Activated T-helper 1 cell treated with anti-CD3 and anti-CD28 coated beads, Interleukin-12 subunit alpha, Interleukin-12 subunit beta, Interleukin-2, Interleukin-4 antibody, amounts not matched to agents 30 ng/mL and 10 ng/mL and 1 ng/mL, durations not matched to agents 14 hours and 24 hours and 36 hours (primary cell): ENCODE results near the gene KRT2. TPM values are rescaled to one million over a fixed set of nuclear protein-coding genes. Genes with fewer than 3 reads are reported as not detected.

Experiments
- DNase-seq: peaks from one replicate; pipeline ENCODE4 v3.0.0; 2021; ENCODE audit warnings: low spot score
- H3K27ac Mint-ChIP-seq: one replicate; pipeline ENCODE4 v1.8.0; 2021; ENCODE audit warnings: mild to moderate bottlenecking, mixed read lengths
- H3K27me3 Mint-ChIP-seq: one replicate; pipeline ENCODE4 v1.8.0; 2022; ENCODE audit warnings: mild to moderate bottlenecking, moderate library complexity, mixed read lengths; ENCODE audit not compliant: insufficient read depth
- H3K36me3 Mint-ChIP-seq: one replicate; pipeline ENCODE4 v1.8.0; 2021; ENCODE audit warnings: low read depth, mixed read lengths
- H3K4me1 Mint-ChIP-seq: one replicate; pipeline ENCODE4 v1.8.0; 2021; ENCODE audit warnings: low read depth, mixed read lengths
- H3K4me3 Mint-ChIP-seq: one replicate; pipeline ENCODE4 v1.8.0; 2021; ENCODE audit warnings: mild to moderate bottlenecking, moderate library complexity, mixed read lengths
- H3K9me3 Mint-ChIP-seq: one replicate; pipeline ENCODE4 v1.8.0; 2021; ENCODE audit warnings: mixed read lengths
- intact Hi-C: fragments of 100-400 bp; cut with micrococcal nuclease; formaldehyde crosslinking; loops from one replicate; pipeline ENCODE4 v1.15.1; 2024
- total RNA-seq: library from RNA; stranded (reverse); gene quantifications from 2 replicates; pipeline ENCODE4 v1.2.3, GENCODE V29; 2022

KRT2 gene
- total RNA-seq, 1 donor from 2014 or later = not detected

- Mint-ChIP-seq H3K9me3 (peaks cover under 1% of the 10 kb centered on the region), H3K36me3 (no peaks in the 10 kb centered on the region), H3K4me1 (no peaks in the 10 kb centered on the region), H3K27me3 (peaks cover 28% of the 10 kb centered on the region), H3K4me3 (no peak overlapping the region), H3K27ac (no peak overlapping the region)
- intact Hi-C loops = no loop called here
- no peak for DNase-seq
These were observed 5.4 kb upstream of the KRT2 start for GRCh38 chr12:52657250-52657902.

GRCh38 chr12:52656616-52657015 lies 4.6 kb upstream of the KRT2 start:
- Mint-ChIP-seq H3K4me1 (no peaks in the 10 kb centered on the region), H3K27ac (no peak overlapping the region), H3K27me3 (peaks cover 28% of the 10 kb centered on the region), H3K36me3 (no peaks in the 10 kb centered on the region), H3K9me3 (peaks cover 4% of the 10 kb centered on the region), H3K4me3 (no peak overlapping the region)
- intact Hi-C loops = no loop called here
- DNase-seq = no peak

- H3K27ac Mint-ChIP-seq = no peak overlapping the region
- H3K36me3 Mint-ChIP-seq = no peaks in the 10 kb centered on the region
- H3K4me1 Mint-ChIP-seq = no peaks in the 10 kb centered on the region
- DNase-seq = no peak
- intact Hi-C loops = no loop called here
- H3K27me3 Mint-ChIP-seq = peaks cover 28% of the 10 kb centered on the region
- no peak overlapping the region for H3K4me3 Mint-ChIP-seq
- peaks cover 4% of the 10 kb centered on the region for H3K9me3 Mint-ChIP-seq
These were observed 3.7 kb upstream of the KRT2 start for GRCh38 chr12:52655720-52656124.

- Mint-ChIP-seq H3K4me3 (no peak overlapping the region), H3K27ac (no peak overlapping the region), H3K36me3 (no peaks in the 10 kb centered on the region), H3K27me3 (peaks cover 27% of the 10 kb centered on the region), H3K9me3 (peaks cover 4% of the 10 kb centered on the region), H3K4me1 (no peaks in the 10 kb centered on the region)
- intact Hi-C loops = no loop called here
- DNase-seq = no peak
These were observed 3.2 kb upstream of the KRT2 start for GRCh38 chr12:52655251-52655650.

- H3K9me3 Mint-ChIP-seq = peaks cover 4% of the 10 kb centered on the region
- no peak for DNase-seq
- H3K4me3 Mint-ChIP-seq = no peak overlapping the region
- H3K27me3 Mint-ChIP-seq = peaks cover 15% of the 10 kb centered on the region
- no peaks in the 10 kb centered on the region for H3K36me3 Mint-ChIP-seq
- intact Hi-C loops = no loop called here
- H3K4me1 Mint-ChIP-seq = peaks cover 38% of the 10 kb centered on the region
- no peak overlapping the region for H3K27ac Mint-ChIP-seq
These were observed 1.4 kb downstream of the KRT2 start for GRCh38 chr12:52650520-52651081.

GRCh38 chr12:52649066-52649465 lies 2.9 kb downstream of the KRT2 start:
- no peak for DNase-seq
- Mint-ChIP-seq H3K9me3 (peaks cover 4% of the 10 kb centered on the region), H3K27ac (no peak overlapping the region), H3K4me1 (peaks cover 52% of the 10 kb centered on the region), H3K27me3 (peaks cover 9% of the 10 kb centered on the region), H3K36me3 (peaks cover 4% of the 10 kb centered on the region), H3K4me3 (no peak overlapping the region)
- intact Hi-C loops = no loop called here

GRCh38 chr12:52648012-52648550 lies 3.9 kb downstream of the KRT2 start:
- intact Hi-C loops = no loop called here
- Mint-ChIP-seq H3K9me3 (peaks cover 4% of the 10 kb centered on the region), H3K4me1 (peaks cover 56% of the 10 kb centered on the region), H3K27me3 (peaks cover 2% of the 10 kb centered on the region), H3K27ac (no peak overlapping the region), H3K4me3 (no peak overlapping the region), H3K36me3 (peaks cover 4% of the 10 kb centered on the region)
- no peak for DNase-seq

GRCh38 chr12:52647601-52648000 lies 4.4 kb downstream of the KRT2 start:
- Mint-ChIP-seq H3K36me3 (peaks cover 4% of the 10 kb centered on the region), H3K4me1 (peaks cover 58% of the 10 kb centered on the region), H3K27me3 (peaks cover 2% of the 10 kb centered on the region), H3K27ac (no peak overlapping the region), H3K9me3 (peaks cover 4% of the 10 kb centered on the region), H3K4me3 (no peak overlapping the region)
- intact Hi-C loops = no loop called here
- DNase-seq = no peak

- H3K36me3 Mint-ChIP-seq = peaks cover 4% of the 10 kb centered on the region
- H3K9me3 Mint-ChIP-seq = no peaks in the 10 kb centered on the region
- peaks cover 2% of the 10 kb centered on the region for H3K27me3 Mint-ChIP-seq
- peaks cover 63% of the 10 kb centered on the region for H3K4me1 Mint-ChIP-seq
- intact Hi-C loops = no loop called here
- DNase-seq = no peak
- H3K27ac Mint-ChIP-seq = peak overlapping the region; percentile 45
- no peak overlapping the region for H3K4me3 Mint-ChIP-seq
These were observed 5.4 kb downstream of the KRT2 start for GRCh38 chr12:52646613-52647012.

- no peak for DNase-seq
- Mint-ChIP-seq H3K27me3 (peaks cover 4% of the 10 kb centered on the region), H3K4me3 (peak overlapping the region; percentile 64), H3K9me3 (no peaks in the 10 kb centered on the region), H3K4me1 (peaks cover 67% of the 10 kb centered on the region), H3K36me3 (peaks cover 4% of the 10 kb centered on the region), H3K27ac (peak overlapping the region; percentile 83)
- intact Hi-C loops = loop anchor here (1.0 kb wide), 1 partner anchor 36 kb away; no protein-coding TSS in a partner anchor
These were observed 6.0 kb downstream of the KRT2 start for GRCh38 chr12:52645982-52646381.

GRCh38 chr12:52645120-52645761 lies 6.8 kb downstream of the KRT2 start:
- Mint-ChIP-seq H3K27me3 (peaks cover 7% of the 10 kb centered on the region), H3K4me1 (peaks cover 67% of the 10 kb centered on the region), H3K36me3 (peaks cover 4% of the 10 kb centered on the region), H3K9me3 (no peaks in the 10 kb centered on the region), H3K27ac (peak overlapping the region; percentile 83), H3K4me3 (peak overlapping the region; percentile 64)
- intact Hi-C loops = loop anchor here (1.0 kb wide), 1 partner anchor 35 kb away; no protein-coding TSS in a partner anchor
- DNase-seq = peak; percentile 67

- DNase-seq = no peak
- Mint-ChIP-seq H3K9me3 (no peaks in the 10 kb centered on the region), H3K4me3 (no peak overlapping the region), H3K27ac (no peak overlapping the region), H3K27me3 (peaks cover 10% of the 10 kb centered on the region), H3K36me3 (peaks cover 4% of the 10 kb centered on the region), H3K4me1 (peaks cover 62% of the 10 kb centered on the region)
- intact Hi-C loops = no loop called here
These were observed 8.0 kb downstream of the KRT2 start for GRCh38 chr12:52644078-52644415.
